WTC11 (cell line): Measurements from ENCODE around the gene MECP2. TPM values are rescaled to one million over a fixed set of nuclear protein-coding genes. Genes with fewer than 3 reads are reported as not detected.

Experiments
- ATAC-seq: fragments of 200-7000 bp; cut with Tn5 transposase; 2 replicates; pipeline ENCODE4 v1.10.0; 2021; ENCODE audit warnings: mild to moderate bottlenecking, moderate library complexity
- CTCF ChIA-PET: fragments of 300-600 bp; sonication (Branson Sonifier 250); formaldehyde crosslinking; loops from one replicate; lab custom pipeline; 2021; ENCODE audit warnings: antibody characterized with exemption; lab: Charles Lee
- POLR2A ChIA-PET: fragments of 350-600 bp; sonication (Branson Sonifier 250); formaldehyde crosslinking; loops from one replicate; lab custom pipeline; 2021; ENCODE audit warnings: antibody characterized with exemption; lab: Charles Lee
- DNase-seq: peaks from one replicate; pipeline ENCODE4 v3.0.0; 2021; ENCODE audit warnings: low spot score
- H3K27ac Mint-ChIP-seq: 2 replicates; pipeline ENCODE4 v1.8.0; 2021; ENCODE audit warnings: mixed read lengths
- H3K27me3 Mint-ChIP-seq: 2 replicates; pipeline ENCODE4 v1.8.0; 2021; ENCODE audit warnings: low read depth, mild to moderate bottlenecking, moderate library complexity, mixed read lengths
- H3K36me3 Mint-ChIP-seq: 2 replicates; pipeline ENCODE4 v1.8.0; 2021; ENCODE audit warnings: mixed read lengths
- H3K4me1 Mint-ChIP-seq: 2 replicates; pipeline ENCODE4 v1.8.0; 2022; ENCODE audit warnings: mixed read lengths
- H3K4me3 Mint-ChIP-seq: 2 replicates; pipeline ENCODE4 v1.8.0; 2021; ENCODE audit warnings: mild to moderate bottlenecking, moderate library complexity, mixed read lengths
- H3K9me3 Mint-ChIP-seq: 2 replicates; pipeline ENCODE4 v1.8.0; 2021; ENCODE audit warnings: mixed read lengths
- CBFB ChIP-seq: sonication (generic); formaldehyde crosslinking; IDR thresholded peaks from 2 replicates; pipeline ENCODE4 v1.8.1; 2022; ENCODE audit warnings: mild to moderate bottlenecking, low read depth, missing genetic modification reagents
- E2F5 ChIP-seq: sonication (generic); formaldehyde crosslinking; IDR thresholded peaks from 2 replicates; pipeline ENCODE4 v1.8.1; 2022; ENCODE audit warnings: mild to moderate bottlenecking, moderate library complexity, missing genetic modification reagents
- ELF4 ChIP-seq: sonication (generic); formaldehyde crosslinking; IDR thresholded peaks from 2 replicates; pipeline ENCODE4 v1.8.1; 2022; ENCODE audit warnings: low read depth, mild to moderate bottlenecking, moderate library complexity, missing genetic modification reagents
- EMX1 ChIP-seq: fragments of 250-450 bp; sonication (Bioruptor Pico); IDR thresholded peaks from 2 replicates; pipeline ENCODE4 v1.8.0; 2021; ENCODE audit warnings: mild to moderate bottlenecking
- ESRRA ChIP-seq: sonication (generic); formaldehyde crosslinking; IDR thresholded peaks from 2 replicates; pipeline ENCODE4 v1.8.1; 2022; ENCODE audit warnings: mild to moderate bottlenecking, missing genetic modification reagents, borderline replicate concordance
- FOXP1 ChIP-seq: sonication (generic); formaldehyde crosslinking; IDR thresholded peaks from 2 replicates; pipeline ENCODE4 v1.8.0; 2022; ENCODE audit warnings: missing genetic modification reagents, mild to moderate bottlenecking, moderate library complexity, borderline replicate concordance
- HMGXB4 ChIP-seq: sonication (generic); formaldehyde crosslinking; IDR thresholded peaks from 2 replicates; pipeline ENCODE4 v1.8.1; 2023; ENCODE audit warnings: mild to moderate bottlenecking, moderate library complexity, missing genetic modification reagents
- IRF2 ChIP-seq: sonication (generic); formaldehyde crosslinking; IDR thresholded peaks from 2 replicates; pipeline ENCODE4 v1.8.0; 2022; ENCODE audit warnings: low read depth, missing genetic modification reagents, borderline replicate concordance
- JAZF1 ChIP-seq: fragments of 250-450 bp; sonication (Bioruptor Pico); IDR thresholded peaks from 2 replicates; pipeline ENCODE4 v1.9.0; 2021; ENCODE audit warnings: moderate library complexity, mild to moderate bottlenecking, inconsistent platforms
- MXD4 ChIP-seq: fragments of 250-450 bp; sonication (Bioruptor Pico); IDR thresholded peaks from 2 replicates; pipeline ENCODE4 v1.8.0; 2021; ENCODE audit warnings: mild to moderate bottlenecking, moderate library complexity, borderline replicate concordance
- MYBL2 ChIP-seq: sonication (generic); formaldehyde crosslinking; IDR thresholded peaks from 2 replicates; pipeline ENCODE4 v1.8.1; 2023; ENCODE audit warnings: mild to moderate bottlenecking, moderate library complexity, missing genetic modification reagents
- NFATC4 ChIP-seq: fragments of 250-450 bp; sonication (Bioruptor Pico); IDR thresholded peaks from 2 replicates; pipeline ENCODE4 v1.9.0; 2021; ENCODE audit warnings: mild to moderate bottlenecking
- NFE2L1 ChIP-seq: sonication (generic); formaldehyde crosslinking; IDR thresholded peaks from 2 replicates; pipeline ENCODE4 v1.8.1; 2023; ENCODE audit warnings: missing genetic modification reagents
- TEAD4 ChIP-seq: sonication (generic); formaldehyde crosslinking; IDR thresholded peaks from 2 replicates; pipeline ENCODE4 v1.8.0; 2022; ENCODE audit warnings: mild to moderate bottlenecking, missing genetic modification reagents
- TP53 ChIP-seq: sonication (generic); formaldehyde crosslinking; IDR thresholded peaks from 2 replicates; pipeline ENCODE4 v1.8.1; 2023; ENCODE audit warnings: mild to moderate bottlenecking, missing genetic modification reagents
- total RNA-seq: library from RNA; stranded (reverse); gene quantifications from 3 replicates; pipeline ENCODE4 v1.2.3, GENCODE V29; 2021
- TF ChIP-seq, protein P1 (sequence below): sonication (generic); formaldehyde crosslinking; IDR thresholded peaks from 2 replicates; pipeline ENCODE4 v1.8.0; 2023; ENCODE audit warnings: missing genetic modification reagents, mild to moderate bottlenecking, borderline replicate concordance
- TF ChIP-seq, protein P2 (sequence below): sonication (generic); formaldehyde crosslinking; IDR thresholded peaks from 2 replicates; pipeline ENCODE4 v1.8.1; 2022; ENCODE audit warnings: low read depth, missing genetic modification reagents, borderline replicate concordance
- TF ChIP-seq, protein P3 (sequence below): fragments of 250-450 bp; sonication (Bioruptor Pico); IDR thresholded peaks from 2 replicates; pipeline ENCODE4 v1.9.0; 2021; ENCODE audit warnings: mild to moderate bottlenecking
- TF ChIP-seq, protein P4 (sequence below): sonication (generic); formaldehyde crosslinking; IDR thresholded peaks from 2 replicates; pipeline ENCODE4 v1.8.1; 2022; ENCODE audit warnings: missing genetic modification reagents, borderline replicate concordance
- TF ChIP-seq, protein P5 (sequence below): fragments of 250-450 bp; sonication (Bioruptor Pico); IDR thresholded peaks from 2 replicates; pipeline ENCODE4 v2.1.2; 2022; ENCODE audit warnings: mild to moderate bottlenecking, moderate library complexity

MECP2 gene
- total RNA-seq, 1 experiment from 2014 or later = 28.7 TPM

DNA sequence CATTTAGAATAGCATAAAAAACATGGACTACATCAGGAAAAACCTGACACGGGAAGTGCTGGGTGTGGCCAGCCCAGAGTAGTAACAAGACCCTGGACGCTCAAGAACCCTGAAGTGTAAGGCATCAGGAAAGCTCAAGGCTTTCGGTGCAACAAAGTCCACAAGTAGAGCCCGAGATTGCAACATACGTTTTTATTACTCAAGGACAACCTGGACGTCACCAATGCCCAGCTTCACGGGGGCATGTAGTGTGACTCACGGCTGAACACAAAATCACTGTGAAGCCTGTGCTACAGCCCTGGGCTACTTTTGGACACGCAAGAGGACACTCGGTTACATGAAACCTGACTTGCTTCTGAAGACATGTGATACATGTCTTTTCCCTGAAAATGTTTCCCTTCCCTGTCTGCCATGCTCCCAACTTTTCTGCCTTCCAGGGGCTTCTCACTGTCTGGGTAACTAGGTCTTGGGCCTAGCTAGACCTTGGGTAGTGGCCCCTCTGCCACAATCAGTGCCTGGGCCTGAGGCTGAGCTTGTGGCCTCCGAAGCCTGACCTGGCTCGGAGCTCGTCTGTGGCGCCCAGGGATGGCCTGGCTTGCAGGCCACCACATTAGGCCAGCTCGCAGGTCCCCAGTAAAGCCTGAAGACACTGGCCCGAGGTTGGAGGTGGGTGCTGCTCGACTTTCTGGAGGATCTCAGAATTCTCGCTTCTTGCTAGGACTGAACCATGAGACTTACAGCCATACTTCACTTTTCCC lies 87.0 kb downstream of the MECP2 start (continued):
- TF ChIP-seq EMX1 (CRISPR knock-in tag) (no peak), ESRRA (CRISPR knock-in tag) (no peak), ELF4 (no peak), TEAD4 (no peak), E2F5 (CRISPR knock-in tag) (no peak), NFE2L1 (CRISPR knock-in tag) (no peak), HMGXB4 (CRISPR knock-in tag) (no peak)
- TF ChIP-seq, protein P1, sequence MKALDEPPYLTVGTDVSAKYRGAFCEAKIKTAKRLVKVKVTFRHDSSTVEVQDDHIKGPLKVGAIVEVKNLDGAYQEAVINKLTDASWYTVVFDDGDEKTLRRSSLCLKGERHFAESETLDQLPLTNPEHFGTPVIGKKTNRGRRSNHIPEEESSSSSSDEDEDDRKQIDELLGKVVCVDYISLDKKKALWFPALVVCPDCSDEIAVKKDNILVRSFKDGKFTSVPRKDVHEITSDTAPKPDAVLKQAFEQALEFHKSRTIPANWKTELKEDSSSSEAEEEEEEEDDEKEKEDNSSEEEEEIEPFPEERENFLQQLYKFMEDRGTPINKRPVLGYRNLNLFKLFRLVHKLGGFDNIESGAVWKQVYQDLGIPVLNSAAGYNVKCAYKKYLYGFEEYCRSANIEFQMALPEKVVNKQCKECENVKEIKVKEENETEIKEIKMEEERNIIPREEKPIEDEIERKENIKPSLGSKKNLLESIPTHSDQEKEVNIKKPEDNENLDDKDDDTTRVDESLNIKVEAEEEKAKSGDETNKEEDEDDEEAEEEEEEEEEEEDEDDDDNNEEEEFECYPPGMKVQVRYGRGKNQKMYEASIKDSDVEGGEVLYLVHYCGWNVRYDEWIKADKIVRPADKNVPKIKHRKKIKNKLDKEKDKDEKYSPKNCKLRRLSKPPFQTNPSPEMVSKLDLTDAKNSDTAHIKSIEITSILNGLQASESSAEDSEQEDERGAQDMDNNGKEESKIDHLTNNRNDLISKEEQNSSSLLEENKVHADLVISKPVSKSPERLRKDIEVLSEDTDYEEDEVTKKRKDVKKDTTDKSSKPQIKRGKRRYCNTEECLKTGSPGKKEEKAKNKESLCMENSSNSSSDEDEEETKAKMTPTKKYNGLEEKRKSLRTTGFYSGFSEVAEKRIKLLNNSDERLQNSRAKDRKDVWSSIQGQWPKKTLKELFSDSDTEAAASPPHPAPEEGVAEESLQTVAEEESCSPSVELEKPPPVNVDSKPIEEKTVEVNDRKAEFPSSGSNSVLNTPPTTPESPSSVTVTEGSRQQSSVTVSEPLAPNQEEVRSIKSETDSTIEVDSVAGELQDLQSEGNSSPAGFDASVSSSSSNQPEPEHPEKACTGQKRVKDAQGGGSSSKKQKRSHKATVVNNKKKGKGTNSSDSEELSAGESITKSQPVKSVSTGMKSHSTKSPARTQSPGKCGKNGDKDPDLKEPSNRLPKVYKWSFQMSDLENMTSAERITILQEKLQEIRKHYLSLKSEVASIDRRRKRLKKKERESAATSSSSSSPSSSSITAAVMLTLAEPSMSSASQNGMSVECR (CRISPR knock-in tag) = no peak
- TF ChIP-seq, all 79 proteins: peak for 0

DNA sequence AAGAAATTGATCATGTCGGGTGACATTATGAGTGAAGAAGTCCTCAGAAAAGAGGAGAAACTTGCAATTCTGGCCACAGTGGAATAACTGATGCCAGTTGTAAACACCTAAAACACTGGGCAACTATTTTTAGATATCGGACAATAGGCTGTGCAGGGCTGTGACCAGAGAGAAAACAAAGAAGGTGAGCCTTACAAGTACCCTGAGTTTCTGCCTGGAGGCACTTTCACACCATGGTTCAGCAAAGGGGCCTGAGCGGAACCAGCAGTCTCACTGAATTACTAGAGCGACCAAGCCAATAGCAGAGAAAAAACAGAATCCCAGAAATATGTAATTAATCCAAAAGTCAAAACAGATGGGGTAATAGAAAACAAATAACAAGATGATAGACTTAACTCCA lies 89.0 kb downstream of the MECP2 start:
- Mint-ChIP-seq H3K27ac (no peak overlapping the region), H3K27me3 (no peaks in the 10 kb centered on the region), H3K9me3 (no peaks in the 10 kb centered on the region), H3K36me3 (no peaks in the 10 kb centered on the region), H3K4me1 (peaks cover 2% of the 10 kb centered on the region; the same call in 1 of the 2 replicates), H3K4me3 (no peak overlapping the region)
- POLR2A ChIA-PET = no interaction called here
- CTCF ChIA-PET = interaction anchor here (0.7 kb wide), 1 partner anchor 430 kb away, joined by 3 read pairs; no protein-coding TSS in a partner anchor
- ATAC-seq = no peak
- no peak for DNase-seq
- TF ChIP-seq, protein P2, sequence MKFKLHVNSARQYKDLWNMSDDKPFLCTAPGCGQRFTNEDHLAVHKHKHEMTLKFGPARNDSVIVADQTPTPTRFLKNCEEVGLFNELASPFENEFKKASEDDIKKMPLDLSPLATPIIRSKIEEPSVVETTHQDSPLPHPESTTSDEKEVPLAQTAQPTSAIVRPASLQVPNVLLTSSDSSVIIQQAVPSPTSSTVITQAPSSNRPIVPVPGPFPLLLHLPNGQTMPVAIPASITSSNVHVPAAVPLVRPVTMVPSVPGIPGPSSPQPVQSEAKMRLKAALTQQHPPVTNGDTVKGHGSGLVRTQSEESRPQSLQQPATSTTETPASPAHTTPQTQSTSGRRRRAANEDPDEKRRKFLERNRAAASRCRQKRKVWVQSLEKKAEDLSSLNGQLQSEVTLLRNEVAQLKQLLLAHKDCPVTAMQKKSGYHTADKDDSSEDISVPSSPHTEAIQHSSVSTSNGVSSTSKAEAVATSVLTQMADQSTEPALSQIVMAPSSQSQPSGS (CRISPR knock-in tag) = no peak
- no peak for TF ChIP-seq EMX1 (CRISPR knock-in tag)
- TF ChIP-seq TP53 (CRISPR knock-in tag) = no peak
- TF ChIP-seq TEAD4 = no peak
- TF ChIP-seq MYBL2 (CRISPR knock-in tag) = no peak
- TF ChIP-seq JAZF1 (CRISPR knock-in tag) = no peak
- TF ChIP-seq, protein P3, sequence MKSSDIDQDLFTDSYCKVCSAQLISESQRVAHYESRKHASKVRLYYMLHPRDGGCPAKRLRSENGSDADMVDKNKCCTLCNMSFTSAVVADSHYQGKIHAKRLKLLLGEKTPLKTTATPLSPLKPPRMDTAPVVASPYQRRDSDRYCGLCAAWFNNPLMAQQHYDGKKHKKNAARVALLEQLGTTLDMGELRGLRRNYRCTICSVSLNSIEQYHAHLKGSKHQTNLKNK = no peak
- no peak for TF ChIP-seq FOXP1
- no peak for TF ChIP-seq ESRRA (CRISPR knock-in tag)
- no peak for TF ChIP-seq MXD4
- TF ChIP-seq, protein P4, sequence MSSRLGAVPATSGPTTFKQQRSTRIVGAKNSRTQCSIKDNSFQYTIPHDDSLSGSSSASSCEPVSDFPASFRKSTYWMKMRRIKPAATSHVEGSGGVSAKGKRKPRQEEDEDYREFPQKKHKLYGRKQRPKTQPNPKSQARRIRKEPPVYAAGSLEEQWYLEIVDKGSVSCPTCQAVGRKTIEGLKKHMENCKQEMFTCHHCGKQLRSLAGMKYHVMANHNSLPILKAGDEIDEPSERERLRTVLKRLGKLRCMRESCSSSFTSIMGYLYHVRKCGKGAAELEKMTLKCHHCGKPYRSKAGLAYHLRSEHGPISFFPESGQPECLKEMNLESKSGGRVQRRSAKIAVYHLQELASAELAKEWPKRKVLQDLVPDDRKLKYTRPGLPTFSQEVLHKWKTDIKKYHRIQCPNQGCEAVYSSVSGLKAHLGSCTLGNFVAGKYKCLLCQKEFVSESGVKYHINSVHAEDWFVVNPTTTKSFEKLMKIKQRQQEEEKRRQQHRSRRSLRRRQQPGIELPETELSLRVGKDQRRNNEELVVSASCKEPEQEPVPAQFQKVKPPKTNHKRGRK (CRISPR knock-in tag) = no peak
- TF ChIP-seq IRF2 (CRISPR knock-in tag) = no peak
- no peak for TF ChIP-seq CBFB
- TF ChIP-seq, protein P5, sequence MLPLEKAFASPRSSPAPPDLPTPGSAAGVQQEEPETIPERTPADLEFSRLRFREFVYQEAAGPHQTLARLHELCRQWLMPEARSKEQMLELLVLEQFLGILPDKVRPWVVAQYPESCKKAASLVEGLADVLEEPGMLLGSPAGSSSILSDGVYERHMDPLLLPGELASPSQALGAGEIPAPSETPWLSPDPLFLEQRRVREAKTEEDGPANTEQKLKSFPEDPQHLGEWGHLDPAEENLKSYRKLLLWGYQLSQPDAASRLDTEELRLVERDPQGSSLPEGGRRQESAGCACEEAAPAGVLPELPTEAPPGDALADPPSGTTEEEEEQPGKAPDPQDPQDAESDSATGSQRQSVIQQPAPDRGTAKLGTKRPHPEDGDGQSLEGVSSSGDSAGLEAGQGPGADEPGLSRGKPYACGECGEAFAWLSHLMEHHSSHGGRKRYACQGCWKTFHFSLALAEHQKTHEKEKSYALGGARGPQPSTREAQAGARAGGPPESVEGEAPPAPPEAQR (CRISPR knock-in tag) = no peak
- no peak for TF ChIP-seq NFATC4
